Camera-type eye (tissue), 1 donor: ENCODE data around the gene ZKSCAN4. TPM values are rescaled to one million over a fixed set of nuclear protein-coding genes. Genes with fewer than 3 reads are reported as not detected.

Experiments used
- total RNA-seq: library from RNA; depleted of rRNA; stranded (reverse); fragments of >200 nt; gene quantifications from one replicate; pipeline ENCODE4 v1.2.3, GENCODE V29; 2014

The ZKSCAN4 gene
- total RNA-seq, result 12.1 TPM

DNA sequence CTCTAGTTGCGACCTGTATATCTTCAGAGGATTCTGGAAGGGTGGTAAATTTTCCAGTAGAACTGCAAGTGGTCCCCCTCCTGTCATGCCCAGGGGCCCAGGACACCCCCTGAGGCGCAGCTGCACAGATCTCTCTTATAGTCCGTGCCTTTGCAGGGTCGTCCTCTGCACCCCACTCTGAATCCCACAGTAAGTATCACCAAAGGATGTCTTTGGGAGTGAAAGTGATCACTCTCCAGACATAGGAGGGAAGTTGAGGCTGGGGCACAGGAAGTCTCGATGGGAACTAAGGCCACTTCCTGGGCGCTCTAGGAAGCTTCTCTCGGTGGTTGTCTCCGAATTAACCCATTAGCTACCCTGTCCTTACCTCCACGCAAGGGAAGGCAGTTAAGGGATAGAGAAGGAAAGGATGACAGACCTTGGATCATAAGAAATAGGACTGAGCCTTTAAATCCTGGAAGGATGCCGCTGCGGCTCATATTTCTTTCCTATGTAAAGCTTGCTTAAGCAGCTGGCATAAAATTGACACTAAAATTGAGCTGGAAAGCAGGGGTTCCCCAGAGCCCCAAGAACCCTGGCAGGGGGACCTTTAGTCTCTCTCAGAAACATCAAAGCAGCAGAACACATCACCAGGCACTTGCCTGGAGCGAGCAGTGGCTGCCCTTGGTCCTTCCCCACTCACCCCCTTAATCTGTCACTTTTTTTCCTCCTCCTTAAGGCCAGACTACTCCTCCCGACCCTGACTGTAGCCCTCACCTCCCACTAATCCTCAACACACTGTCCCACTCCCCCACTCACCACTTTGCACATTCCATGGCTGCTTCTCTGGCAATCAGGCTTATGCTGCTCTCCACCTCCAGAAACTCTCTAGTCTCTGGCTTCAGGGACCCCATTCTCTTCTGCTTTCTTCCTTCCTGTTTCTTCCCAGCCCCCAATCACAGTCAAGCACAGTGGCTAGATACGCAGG is at the start of gene ZKSCAN4:
TSS of gene ZKSCAN4 (minus strand) at position 261 of the 967 bp plus-strand sequence. CDS start 289 bp downstream, outside the sequence.

DNA sequence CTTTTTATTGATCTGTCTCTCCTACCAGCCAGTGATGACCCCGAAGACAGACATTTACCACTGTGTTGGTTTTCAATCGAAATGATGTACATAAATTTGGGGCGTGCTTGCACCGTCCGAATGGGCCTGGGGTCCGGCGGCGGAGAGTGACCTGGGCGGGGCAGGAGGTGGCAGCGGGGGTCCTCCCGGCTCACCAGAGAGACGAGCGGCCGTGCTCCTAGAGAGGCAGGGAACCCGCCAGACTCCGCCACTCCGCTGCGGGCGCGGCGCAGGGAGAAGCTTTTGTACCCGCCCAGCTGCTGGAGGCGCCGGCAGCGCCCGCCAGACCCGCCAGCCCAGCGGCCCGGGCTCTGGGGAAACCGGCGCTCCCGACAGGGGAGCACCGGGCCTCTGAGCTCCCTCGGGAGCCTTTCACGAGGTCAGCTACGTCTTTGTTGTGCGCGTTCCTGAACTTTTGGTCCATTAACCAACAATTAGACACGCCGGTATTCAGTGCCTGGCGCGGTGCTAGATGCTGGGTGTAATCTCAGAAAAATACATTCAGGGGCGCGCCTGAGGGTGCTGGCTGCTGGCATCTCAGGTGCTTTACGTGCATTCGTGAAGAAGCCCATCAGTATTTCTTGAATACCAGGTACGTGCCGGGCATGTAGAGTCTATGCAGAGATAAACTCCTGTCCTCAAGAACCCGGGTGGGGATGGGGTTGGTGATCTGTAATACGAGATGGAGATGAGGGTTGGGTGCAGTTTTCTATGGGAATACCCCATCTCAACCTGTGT is 29.4 kb upstream of the ZKSCAN4 start, which contains the start of gene PGBD1:
TSS of gene PGBD1 (plus strand) at position 285 of the 777 bp plus-strand sequence. CDS start 2,242 bp downstream, outside the sequence.

DNA sequence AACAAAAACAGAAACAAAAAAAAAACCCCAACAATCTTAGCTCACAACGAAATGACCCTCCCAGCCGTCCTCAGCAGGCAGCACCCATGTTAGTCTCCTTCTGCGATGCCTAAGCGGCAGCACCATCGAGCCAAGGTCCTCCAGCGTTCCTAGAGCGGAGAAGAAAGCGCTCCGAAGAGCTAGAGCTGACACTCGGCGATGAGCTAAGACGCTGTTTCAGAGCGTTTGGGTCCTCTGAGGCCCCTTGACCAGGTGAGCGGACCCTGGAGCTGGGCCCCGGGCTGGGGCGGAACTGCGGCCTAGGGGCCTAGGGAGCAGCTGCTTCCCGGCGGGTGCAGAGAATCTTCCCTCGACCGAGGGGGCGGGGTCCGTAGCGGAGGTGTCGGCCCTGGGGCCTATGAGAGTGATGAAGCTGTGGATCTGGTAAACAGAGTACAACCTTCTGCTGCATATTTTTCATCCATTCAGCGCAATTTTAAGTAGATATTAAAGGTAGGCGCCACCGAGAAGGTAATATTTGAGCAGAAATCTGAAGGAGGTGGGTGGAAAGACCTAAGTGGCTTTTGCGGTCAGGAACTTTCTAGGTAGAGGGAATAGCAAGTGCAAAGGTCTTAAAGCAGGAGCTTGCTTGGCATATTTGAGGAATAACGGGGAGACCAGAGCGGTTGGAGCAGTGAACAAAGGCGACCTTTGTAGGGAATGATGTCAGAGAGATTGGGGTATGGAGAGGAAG is 15.1 kb upstream of the ZKSCAN4 start, which contains the start of gene ZSCAN26:
TSS of gene ZSCAN26 (plus strand) at position 182 of the 733 bp plus-strand sequence. CDS start 4,777 bp downstream, outside the sequence.

DNA sequence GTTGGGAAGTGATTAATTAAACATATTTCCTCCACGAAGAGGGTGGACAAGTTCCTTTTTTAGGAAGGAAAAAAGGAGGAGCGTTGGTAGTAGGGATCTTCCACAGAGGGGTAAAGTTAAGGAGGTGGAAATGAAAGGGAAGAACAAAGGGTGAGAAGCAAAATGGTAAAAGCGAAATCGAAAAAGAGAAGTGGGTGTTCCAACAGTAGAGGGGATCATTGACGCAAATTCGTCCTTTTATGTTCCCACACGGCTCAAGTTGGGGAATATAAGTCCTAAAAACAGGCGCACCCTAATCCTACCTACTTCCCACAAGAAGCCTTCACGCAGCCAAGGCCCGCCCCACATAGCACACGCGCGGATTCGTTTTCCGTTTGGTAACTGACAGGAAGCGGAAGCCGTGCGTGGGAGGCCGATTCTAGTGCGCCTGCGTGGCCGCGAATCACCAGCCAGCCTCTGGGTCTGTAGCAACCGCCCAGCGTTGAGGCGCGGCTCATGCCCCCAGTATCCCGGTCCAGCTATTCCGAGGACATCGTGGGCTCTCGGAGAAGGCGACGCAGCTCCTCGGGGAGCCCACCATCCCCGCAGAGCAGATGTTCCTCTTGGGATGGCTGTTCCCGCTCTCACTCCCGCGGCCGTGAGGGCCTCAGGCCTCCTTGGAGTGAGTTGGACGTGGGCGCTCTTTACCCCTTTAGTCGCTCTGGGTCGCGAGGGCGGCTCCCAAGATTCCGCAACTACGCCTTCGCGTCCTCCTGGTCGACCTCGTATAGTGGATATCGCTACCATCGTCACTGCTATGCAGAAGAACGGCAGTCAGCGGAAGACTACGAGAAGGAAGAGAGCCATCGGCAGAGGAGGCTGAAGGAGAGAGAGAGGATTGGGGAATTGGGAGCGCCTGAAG is 7.1 kb upstream of the ZKSCAN4 start, which contains the start of gene NKAPL:
TSS of gene NKAPL (plus strand) at position 421 of the 901 bp plus-strand sequence. CDS start at position 496, 75 bp downstream.

DNA sequence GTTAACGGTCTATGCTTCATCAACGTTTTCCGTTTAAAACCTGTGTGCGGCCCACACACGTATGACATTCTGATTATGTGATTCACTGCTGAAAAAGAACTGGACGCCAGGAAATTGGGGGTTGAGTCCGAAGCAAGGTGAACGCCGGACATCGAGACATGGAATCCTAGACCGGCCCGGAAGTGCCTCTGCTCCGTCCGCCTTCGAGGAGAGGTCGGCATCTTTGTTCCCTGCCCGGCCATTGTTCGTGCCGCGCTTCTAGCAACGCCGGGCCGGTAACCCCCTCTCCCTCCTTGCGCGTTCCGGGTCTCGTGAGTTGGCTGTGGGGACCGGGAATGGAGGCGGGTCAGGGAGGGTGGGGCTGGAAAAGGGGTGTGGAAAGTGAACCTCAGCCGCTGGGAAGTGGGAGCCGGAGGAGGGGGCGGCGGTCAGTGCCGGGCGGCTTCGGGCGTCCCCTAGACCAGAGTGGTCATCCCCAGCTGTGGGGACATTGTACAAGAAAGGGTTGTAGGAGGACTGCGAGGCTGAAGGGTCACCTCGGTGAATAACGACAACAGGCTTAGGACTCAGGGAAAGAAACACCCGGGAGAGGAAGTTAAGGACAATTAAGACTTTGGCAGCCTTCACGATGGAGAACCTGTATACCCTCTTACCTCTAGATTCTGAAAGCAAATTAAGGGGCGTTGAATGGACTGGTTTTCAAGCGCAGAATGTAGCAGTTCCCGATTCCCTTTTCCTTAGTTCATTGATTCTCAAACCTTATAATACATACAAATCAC is 26.8 kb downstream of the ZKSCAN4 start, which contains the start of gene ZSCAN9:
TSS of gene ZSCAN9 (plus strand) at position 220 of the 779 bp plus-strand sequence. CDS start 1,810 bp downstream, outside the sequence.

Other genes starting within 250 kb of the ZKSCAN4 start
- 0.82 TPM for gene ZNF165, start 171.7 kb downstream of the ZKSCAN4 start, total RNA-seq
- 11.7 TPM for gene ZSCAN16, start 127.7 kb downstream of the ZKSCAN4 start, total RNA-seq
- 53.1 TPM for gene ZKSCAN8, start 110.4 kb downstream of the ZKSCAN4 start, total RNA-seq
- gene ZSCAN9, start 27.0 kb downstream of the ZKSCAN4 start, total RNA-seq, result 40.6 TPM
- 2.4 TPM for gene NKAPL, start 7.0 kb upstream of the ZKSCAN4 start, total RNA-seq
- gene ZSCAN26, start 14.9 kb upstream of the ZKSCAN4 start, total RNA-seq, result 60.5 TPM
- gene PGBD1, start 29.3 kb upstream of the ZKSCAN4 start, total RNA-seq, result 12.5 TPM
- 16.6 TPM for gene ZSCAN31, start 83.9 kb upstream of the ZKSCAN4 start, total RNA-seq
- 14.2 TPM for gene ZKSCAN3, start 97.7 kb upstream of the ZKSCAN4 start, total RNA-seq
- 26.1 TPM for gene ZSCAN12, start 147.5 kb upstream of the ZKSCAN4 start, total RNA-seq
- gene ZSCAN23, start 191.2 kb upstream of the ZKSCAN4 start, total RNA-seq, result 26.7 TPM